Memory B cell (primary cell): Measurements from ENCODE around the gene RBP5.

Experiments
- ATAC-seq: fragments of 150-1000 bp; cut with Tn5 transposase; 2 replicates; pipeline ENCODE4 v1.10.0; 2021; ENCODE audit warnings: low read depth, mild to moderate bottlenecking, moderate library complexity
- DNase-seq, 2 donors: peaks; one replicate each; pipeline ENCODE4 v3.0.0; 2022; ENCODE audit warnings: low spot score in 2 of 2
- H3K27ac Mint-ChIP-seq: one replicate; pipeline ENCODE4 v1.8.0; 2022; ENCODE audit warnings: mild to moderate bottlenecking, moderate library complexity, mixed read lengths
- H3K27me3 Mint-ChIP-seq: one replicate; pipeline ENCODE4 v1.8.0; 2022; ENCODE audit warnings: mixed read lengths
- H3K36me3 Mint-ChIP-seq: one replicate; pipeline ENCODE4 v1.8.0; 2022; ENCODE audit warnings: mild to moderate bottlenecking, mixed read lengths
- H3K4me1 Mint-ChIP-seq: one replicate; pipeline ENCODE4 v1.8.0; 2022; ENCODE audit warnings: mixed read lengths
- H3K4me3 Mint-ChIP-seq: one replicate; pipeline ENCODE4 v1.8.0; 2022; ENCODE audit warnings: mild to moderate bottlenecking, moderate library complexity, mixed read lengths
- H3K9me3 Mint-ChIP-seq: one replicate; pipeline ENCODE4 v1.8.0; 2022; ENCODE audit warnings: mixed read lengths

The RBP5 gene

GRCh38 chr12:7155471-7156034 lies 26.9 kb upstream of the RBP5 start:
- Mint-ChIP-seq H3K4me1 (no peaks in the 10 kb centered on the region), H3K4me3 (no peak overlapping the region), H3K9me3 (no peaks in the 10 kb centered on the region), H3K27me3 (no peaks in the 10 kb centered on the region), H3K27ac (no peak overlapping the region), H3K36me3 (peaks cover 9% of the 10 kb centered on the region)
- DNase-seq: no peak
- ATAC-seq: no peak

- no peak for ATAC-seq
- H3K4me3 Mint-ChIP-seq: no peak overlapping the region
- H3K27ac Mint-ChIP-seq: no peak overlapping the region
- no peaks in the 10 kb centered on the region for H3K9me3 Mint-ChIP-seq
- DNase-seq: no peak
- H3K27me3 Mint-ChIP-seq: no peaks in the 10 kb centered on the region
- H3K4me1 Mint-ChIP-seq: no peaks in the 10 kb centered on the region
- peaks cover 11% of the 10 kb centered on the region for H3K36me3 Mint-ChIP-seq
These were observed 26.3 kb upstream of the RBP5 start for GRCh38 chr12:7154901-7155470.

GRCh38 chr12:7154042-7154441 lies 25.4 kb upstream of the RBP5 start:
- Mint-ChIP-seq H3K27me3 (no peaks in the 10 kb centered on the region), H3K4me3 (no peak overlapping the region), H3K27ac (no peak overlapping the region), H3K36me3 (peaks cover 17% of the 10 kb centered on the region), H3K9me3 (no peaks in the 10 kb centered on the region), H3K4me1 (no peaks in the 10 kb centered on the region)
- DNase-seq (no peak), ATAC-seq (no peak)

- Mint-ChIP-seq H3K36me3 (peaks cover 17% of the 10 kb centered on the region), H3K9me3 (no peaks in the 10 kb centered on the region), H3K4me1 (no peaks in the 10 kb centered on the region), H3K4me3 (no peak overlapping the region), H3K27me3 (no peaks in the 10 kb centered on the region), H3K27ac (no peak overlapping the region)
- ATAC-seq (no peak), DNase-seq (no peak)
These were observed 24.1 kb upstream of the RBP5 start for GRCh38 chr12:7152818-7153217.

GRCh38 chr12:7151532-7151931 lies 22.8 kb upstream of the RBP5 start:
- Mint-ChIP-seq H3K9me3 (no peaks in the 10 kb centered on the region), H3K36me3 (peaks cover 15% of the 10 kb centered on the region), H3K27ac (no peak overlapping the region), H3K27me3 (no peaks in the 10 kb centered on the region), H3K4me3 (no peak overlapping the region), H3K4me1 (no peaks in the 10 kb centered on the region)
- ATAC-seq (no peak), DNase-seq (no peak)

GRCh38 chr12:7150841-7151240 lies 22.2 kb upstream of the RBP5 start:
- H3K4me1 Mint-ChIP-seq: no peaks in the 10 kb centered on the region
- peaks cover 19% of the 10 kb centered on the region for H3K36me3 Mint-ChIP-seq
- no peak for ATAC-seq
- H3K27ac Mint-ChIP-seq: no peak overlapping the region
- DNase-seq: no peak
- H3K9me3 Mint-ChIP-seq: no peaks in the 10 kb centered on the region
- no peak overlapping the region for H3K4me3 Mint-ChIP-seq
- H3K27me3 Mint-ChIP-seq: no peaks in the 10 kb centered on the region

- Mint-ChIP-seq H3K27ac (no peak overlapping the region), H3K27me3 (no peaks in the 10 kb centered on the region), H3K4me1 (no peaks in the 10 kb centered on the region), H3K36me3 (peaks cover 22% of the 10 kb centered on the region), H3K4me3 (no peak overlapping the region), H3K9me3 (no peaks in the 10 kb centered on the region)
- no peak for ATAC-seq
- DNase-seq: no peak
These were observed 21.7 kb upstream of the RBP5 start for GRCh38 chr12:7150356-7150755.

GRCh38 chr12:7146906-7147305 lies 18.2 kb upstream of the RBP5 start:
- H3K4me3 Mint-ChIP-seq: no peak overlapping the region
- peaks cover 30% of the 10 kb centered on the region for H3K36me3 Mint-ChIP-seq

GRCh38 chr12:7146228-7146627 lies 17.5 kb upstream of the RBP5 start:
- H3K27ac Mint-ChIP-seq: no peak overlapping the region
- H3K4me3 Mint-ChIP-seq: no peak overlapping the region
- no peaks in the 10 kb centered on the region for H3K27me3 Mint-ChIP-seq
- peaks cover 3% of the 10 kb centered on the region for H3K4me1 Mint-ChIP-seq
- DNase-seq: no peak
- peaks cover 33% of the 10 kb centered on the region for H3K36me3 Mint-ChIP-seq
- ATAC-seq: no peak
- no peaks in the 10 kb centered on the region for H3K9me3 Mint-ChIP-seq

More at GRCh38 chr12:7146906-7147305, 18.2 kb upstream of the RBP5 start:
- H3K9me3 Mint-ChIP-seq: no peaks in the 10 kb centered on the region
- H3K4me1 Mint-ChIP-seq: peaks cover 2% of the 10 kb centered on the region
- H3K27ac Mint-ChIP-seq: no peak overlapping the region
- H3K27me3 Mint-ChIP-seq: no peaks in the 10 kb centered on the region
- DNase-seq: no peak
- ATAC-seq: no peak

- peaks cover 31% of the 10 kb centered on the region for H3K36me3 Mint-ChIP-seq
- peaks cover 3% of the 10 kb centered on the region for H3K4me1 Mint-ChIP-seq
- DNase-seq (no peak), ATAC-seq (no peak)
- no peaks in the 10 kb centered on the region for H3K9me3 Mint-ChIP-seq
- H3K27me3 Mint-ChIP-seq: no peaks in the 10 kb centered on the region
- H3K4me3 Mint-ChIP-seq: no peak overlapping the region
- no peak overlapping the region for H3K27ac Mint-ChIP-seq
These were observed 17.0 kb upstream of the RBP5 start for GRCh38 chr12:7145671-7146070.

GRCh38 chr12:7144414-7145120 lies 15.9 kb upstream of the RBP5 start:
- H3K27me3 Mint-ChIP-seq: no peaks in the 10 kb centered on the region
- no peaks in the 10 kb centered on the region for H3K9me3 Mint-ChIP-seq
- ATAC-seq (peak; percentile 58), DNase-seq (peak in 1 of 2 donors; percentile 28)
- H3K27ac Mint-ChIP-seq: no peak overlapping the region
- H3K4me1 Mint-ChIP-seq: peaks cover 3% of the 10 kb centered on the region
- no peak overlapping the region for H3K4me3 Mint-ChIP-seq
- peaks cover 31% of the 10 kb centered on the region for H3K36me3 Mint-ChIP-seq

- H3K4me1 Mint-ChIP-seq: peaks cover 3% of the 10 kb centered on the region
- no peak overlapping the region for H3K4me3 Mint-ChIP-seq
- no peak overlapping the region for H3K27ac Mint-ChIP-seq
- no peaks in the 10 kb centered on the region for H3K27me3 Mint-ChIP-seq
- no peak for DNase-seq
- ATAC-seq: no peak
- peaks cover 31% of the 10 kb centered on the region for H3K36me3 Mint-ChIP-seq
- no peaks in the 10 kb centered on the region for H3K9me3 Mint-ChIP-seq
These were observed 14.9 kb upstream of the RBP5 start for GRCh38 chr12:7143564-7143963.

GRCh38 chr12:7142809-7143465 lies 14.2 kb upstream of the RBP5 start:
- peaks cover 3% of the 10 kb centered on the region for H3K4me1 Mint-ChIP-seq

GRCh38 chr12:7142056-7142644 lies 13.5 kb upstream of the RBP5 start:
- DNase-seq: peak; percentile 33 to 44

More at GRCh38 chr12:7142809-7143465, 14.2 kb upstream of the RBP5 start:
- Mint-ChIP-seq H3K36me3 (peaks cover 34% of the 10 kb centered on the region), H3K27ac (no peak overlapping the region), H3K4me3 (no peak overlapping the region), H3K27me3 (no peaks in the 10 kb centered on the region), H3K9me3 (no peaks in the 10 kb centered on the region)
- ATAC-seq (no peak), DNase-seq (no peak)

More at GRCh38 chr12:7142056-7142644, 13.5 kb upstream of the RBP5 start:
- H3K27ac Mint-ChIP-seq: no peak overlapping the region
- peak; percentile 76 for ATAC-seq
- H3K36me3 Mint-ChIP-seq: peaks cover 38% of the 10 kb centered on the region
- H3K9me3 Mint-ChIP-seq: no peaks in the 10 kb centered on the region
- no peaks in the 10 kb centered on the region for H3K27me3 Mint-ChIP-seq
- H3K4me3 Mint-ChIP-seq: no peak overlapping the region
- H3K4me1 Mint-ChIP-seq: peaks cover 3% of the 10 kb centered on the region
